Endothelial cell of umbilical vein (primary cell): Measurements from ENCODE around the gene SPACDR.
"Not testable (repeated sequence)": the region's sequence is repeated elsewhere in the genome, so short reads cannot be mapped to it uniquely, and the experiment has no call there.

Experiments
- CTCF ChIP-seq, 2 donors: IDR thresholded peaks; 1 replicate in 1 of 2; 2 replicates in 1 of 2; pipeline ENCODE4 v1.5.1; 2011; ENCODE audit warnings: low read length in 2 of 2, mild to moderate bottlenecking in 2 of 2, moderate library complexity in 2 of 2, control low read depth in 1 of 2, inconsistent platforms in 1 of 2, low read depth in 1 of 2; ENCODE audit not compliant: insufficient read depth in 1 of 2; ENCODE audit errors: extremely low read depth in 1 of 2
- EZH2 ChIP-seq: IDR thresholded peaks from 2 replicates; pipeline ENCODE4 v1.6.1; 2012; ENCODE audit warnings: borderline replicate concordance, low read depth, mild to moderate bottlenecking, moderate library complexity, low read length, inconsistent platforms; ENCODE audit not compliant: severe bottlenecking
- FOS ChIP-seq: IDR thresholded peaks from 2 replicates; pipeline ENCODE4 v1.6.1; 2011; ENCODE audit warnings: mild to moderate bottlenecking, low read length, moderate library complexity, borderline replicate concordance; ENCODE audit not compliant: insufficient read depth
- JUN ChIP-seq: IDR thresholded peaks from 2 replicates; pipeline ENCODE4 v1.6.1; 2011; ENCODE audit warnings: borderline replicate concordance, low read depth; ENCODE audit not compliant: insufficient read length, insufficient read depth
- MAX ChIP-seq: IDR thresholded peaks from 2 replicates; pipeline ENCODE4 v1.6.1; 2011; ENCODE audit not compliant: insufficient read depth, insufficient read length
- POLR2A ChIP-seq: IDR thresholded peaks from 2 replicates; pipeline ENCODE4 v1.6.1; 2012; ENCODE audit warnings: low read depth, mild to moderate bottlenecking, control low read depth, low read length
- POLR2AphosphoS5 ChIP-seq: IDR thresholded peaks from 2 replicates; pipeline ENCODE4 v1.6.1; 2012; ENCODE audit warnings: low read depth, mild to moderate bottlenecking, control low read depth, low read length, moderate library complexity; ENCODE audit not compliant: insufficient read depth

GRCh38 chr7:100504031-100504430 lies 40.0 kb upstream of the SPACDR start:
- TF ChIP-seq CTCF (IDR thresholded peaks at IDR 0.05; ENCODE audit: extremely low read depth in 1 of 2, insufficient read depth in 1 of 2, low read depth in 1 of 2, low read length in 2 of 2); FOS; POLR2AphosphoS5; POLR2A; EZH2; MAX; JUN: not testable (repeated sequence)
